Calu3 (cell line): ENCODE measurements around the gene ANKRD9. TPM values are rescaled to one million over a fixed set of nuclear protein-coding genes. Genes with fewer than 3 reads are reported as not detected.
"Not testable (repeated sequence)": the region's sequence is repeated elsewhere in the genome, so short reads cannot be mapped to it uniquely, and the experiment has no call there.

Source experiments
- BruUV-seq: library from RNA; stranded (reverse); fragments of 400-500 nt; replicated peaks from 2 replicates; lab custom pipeline; 2021; lab: Mats Ljungman, UMichigan
- CTCF ChIA-PET: fragments of 300-600 bp; sonication (Branson Sonifier 250); formaldehyde crosslinking; loops from one replicate; lab custom pipeline; 2022; ENCODE audit warnings: antibody characterized with exemption; lab: Charles Lee
- DNase-seq: peaks from one replicate; pipeline ENCODE4 v3.0.0; 2022
- H3K27ac Mint-ChIP-seq: one replicate; pipeline ENCODE4 v1.8.0; 2022; ENCODE audit warnings: mixed read lengths; ENCODE audit not compliant: unreplicated experiment
- H3K27me3 Mint-ChIP-seq: one replicate; pipeline ENCODE4 v1.8.0; 2022; ENCODE audit warnings: mixed read lengths; ENCODE audit not compliant: unreplicated experiment
- H3K36me3 Mint-ChIP-seq: one replicate; pipeline ENCODE4 v1.8.0; 2022; ENCODE audit warnings: mild to moderate bottlenecking, moderate library complexity, mixed read lengths; ENCODE audit not compliant: insufficient read depth, unreplicated experiment
- H3K4me1 Mint-ChIP-seq: one replicate; pipeline ENCODE4 v1.8.0; 2022; ENCODE audit warnings: mild to moderate bottlenecking, low read depth, mixed read lengths; ENCODE audit not compliant: unreplicated experiment
- H3K4me3 Mint-ChIP-seq: one replicate; pipeline ENCODE4 v1.8.0; 2022; ENCODE audit warnings: mild to moderate bottlenecking, low read depth, moderate library complexity, mixed read lengths; ENCODE audit not compliant: unreplicated experiment
- H3K9me3 Mint-ChIP-seq: one replicate; pipeline ENCODE4 v1.8.0; 2022; ENCODE audit warnings: low read depth, mixed read lengths; ENCODE audit not compliant: unreplicated experiment
- CTCF ChIP-seq: fragments of 200-600 bp; IDR thresholded peaks from one replicate; pipeline ENCODE4 v1.8.0; 2022; ENCODE audit warnings: antibody characterized with exemption; ENCODE audit not compliant: unreplicated experiment
- intact Hi-C: fragments of 100-400 bp; cut with micrococcal nuclease; formaldehyde crosslinking; loops from one replicate; pipeline ENCODE4 v1.10.0; 2022; ENCODE audit not compliant: unreplicated experiment
- total RNA-seq: library from RNA; stranded (reverse); gene quantifications from 2 replicates; pipeline ENCODE4 v1.2.3, GENCODE V29; 2022

ANKRD9 gene
- total RNA-seq, 1 experiment from 2014 or later, result 23.8 TPM

GRCh38 chr14:102556098-102556677, 46.6 kb upstream of the ANKRD9 start:
- Mint-ChIP-seq H3K4me3 (no peak overlapping the region), H3K27me3 (no peaks in the 10 kb centered on the region), H3K9me3 (no peaks in the 10 kb centered on the region), H3K4me1 (no peaks in the 10 kb centered on the region), H3K36me3 (no peaks in the 10 kb centered on the region), H3K27ac (no peak overlapping the region)
- no peak for DNase-seq
- intact Hi-C loops, result no loop called here
- CTCF ChIA-PET, result interaction anchor here (0.6 to 0.7 kb wide), 2 partner anchors 188 to 834 kb away, joined by 4 to 8 read pairs; no protein-coding TSS in a partner anchor
- TF ChIP-seq CTCF, result no peak
- no TSS peak for BruUV-seq

GRCh38 chr14:102554821-102555819, 45.5 kb upstream of the ANKRD9 start:
- H3K4me1 Mint-ChIP-seq, result no peaks in the 10 kb centered on the region
- no peaks in the 10 kb centered on the region for H3K9me3 Mint-ChIP-seq
- no peak for TF ChIP-seq CTCF
- DNase-seq, result peak; percentile 44
- no peak overlapping the region for H3K27ac Mint-ChIP-seq
- H3K36me3 Mint-ChIP-seq, result no peaks in the 10 kb centered on the region
- BruUV-seq, result no TSS peak
- H3K4me3 Mint-ChIP-seq, result peak overlapping the region; percentile 21
- H3K27me3 Mint-ChIP-seq, result no peaks in the 10 kb centered on the region
- intact Hi-C loops, result no loop called here
- CTCF ChIA-PET, result interaction anchor here (0.7 to 1.0 kb wide), 2 partner anchors 30 to 187 kb away, joined by 4 to 8 read pairs; no protein-coding TSS in a partner anchor

GRCh38 chr14:102551995-102552705, 42.6 kb upstream of the ANKRD9 start:
- BruUV-seq, result no TSS peak
- H3K4me1 Mint-ChIP-seq, result no peaks in the 10 kb centered on the region
- H3K27me3 Mint-ChIP-seq, result no peaks in the 10 kb centered on the region
- intact Hi-C loops, result no loop called here
- TF ChIP-seq CTCF, result no peak
- H3K27ac Mint-ChIP-seq, result peak overlapping the region; percentile 60
- DNase-seq, result peak; percentile 65
- H3K36me3 Mint-ChIP-seq, result no peaks in the 10 kb centered on the region
- H3K4me3 Mint-ChIP-seq, result peak overlapping the region; percentile 55
- CTCF ChIA-PET, result no interaction called here
- H3K9me3 Mint-ChIP-seq, result no peaks in the 10 kb centered on the region

- H3K27ac Mint-ChIP-seq, DNase-seq, H3K4me1 Mint-ChIP-seq, H3K4me3 Mint-ChIP-seq, intact Hi-C loops, H3K9me3 Mint-ChIP-seq, BruUV-seq, H3K36me3 Mint-ChIP-seq, CTCF ChIA-PET, H3K27me3 Mint-ChIP-seq: not testable (repeated sequence)
These were observed 41.4 kb upstream of the ANKRD9 start for GRCh38 chr14:102550927-102551401.
